T-helper 17 cell (primary cell): ENCODE results near the gene MAPKAP1. TPM values are rescaled to one million over a fixed set of nuclear protein-coding genes. Genes with fewer than 3 reads are reported as not detected.
A peak's percentile ranks its signal among the peaks of the same experiment; 100 is the strongest.

ENCODE experiments used
- ATAC-seq: fragments of 150-1000 bp; cut with Tn5 transposase; 2 replicates; pipeline ENCODE4 v1.10.0; 2021; ENCODE audit warnings: mild to moderate bottlenecking, moderate library complexity
- DNase-seq, 3 donors: peaks; one replicate each; pipeline versions ENCODE4 v3.0.0 to v3.0.0-alpha.2; 2020 to 2021
- H3K9me3 ChIP-seq: one replicate; pipeline ENCODE4 v1.7.0; 2013; ENCODE audit warnings: low read length, mild to moderate bottlenecking; ENCODE audit not compliant: control insufficient read depth, poor library complexity, severe bottlenecking
- H3K27ac Mint-ChIP-seq: one replicate; pipeline ENCODE4 v1.8.0; 2022; ENCODE audit warnings: mild to moderate bottlenecking, moderate library complexity, mixed read lengths
- H3K27me3 Mint-ChIP-seq: one replicate; pipeline ENCODE4 v1.8.0; 2022; ENCODE audit warnings: mixed read lengths
- H3K36me3 Mint-ChIP-seq: one replicate; pipeline ENCODE4 v1.8.0; 2022; ENCODE audit warnings: low read depth, mixed read lengths
- H3K4me1 Mint-ChIP-seq: one replicate; pipeline ENCODE4 v1.8.0; 2022; ENCODE audit warnings: mild to moderate bottlenecking, mixed read lengths
- H3K4me3 Mint-ChIP-seq: one replicate; pipeline ENCODE4 v1.8.0; 2022; ENCODE audit warnings: mild to moderate bottlenecking, moderate library complexity, mixed read lengths
- total RNA-seq, 4 donors: library from RNA in 2 of 4; stranded (reverse) in 2 of 4; gene quantifications; one replicate each; pipeline ENCODE4 v1.2.3 and lab custom pipeline; 2022 to 2026

MAPKAP1 gene
- total RNA-seq, 2 donors from 2014 or later = 46.6 to 52.9 TPM

DNA sequence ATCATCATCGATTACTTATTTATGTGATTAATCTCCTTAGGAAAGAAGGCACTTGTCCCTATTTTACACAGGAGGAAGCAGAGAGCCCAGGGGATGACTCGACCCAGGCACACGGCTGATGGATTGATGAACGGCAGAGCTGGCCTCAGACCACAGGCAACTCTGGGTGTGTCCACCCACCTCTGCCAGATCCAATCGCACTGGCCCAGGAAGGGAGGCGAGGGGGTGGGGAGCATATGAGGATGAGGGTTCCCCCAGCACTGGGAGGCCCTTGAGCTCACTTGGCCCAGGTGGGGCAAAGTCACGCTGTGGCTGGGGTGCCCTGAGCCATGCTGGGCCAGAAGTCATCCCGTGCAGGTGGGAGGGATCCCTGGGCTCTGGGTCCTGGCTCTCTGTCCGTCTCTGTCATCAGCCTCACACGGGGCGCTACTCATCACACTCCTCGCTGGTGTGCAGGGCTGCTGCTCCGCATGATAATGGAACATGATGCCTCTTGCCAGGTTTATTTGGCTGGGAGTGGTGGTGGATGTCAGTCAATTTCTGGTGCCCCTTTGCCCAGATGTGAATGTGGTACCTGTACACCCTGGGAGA, 285.3 kb downstream of the MAPKAP1 start:
- H3K36me3 Mint-ChIP-seq = no peaks in the 10 kb centered on the region
- H3K4me3 Mint-ChIP-seq = no peak overlapping the region
- ATAC-seq = no peak
- H3K27me3 Mint-ChIP-seq = peaks cover 1% of the 10 kb centered on the region
- DNase-seq = no peak
- no peaks in the 10 kb centered on the region for H3K4me1 Mint-ChIP-seq
- no peak overlapping the region for H3K27ac Mint-ChIP-seq
- H3K9me3 ChIP-seq = no peaks in the 10 kb centered on the region

GRCh38 chr9:125421166-125421565, 285.8 kb downstream of the MAPKAP1 start:
- Mint-ChIP-seq H3K27ac (no peak overlapping the region), H3K36me3 (no peaks in the 10 kb centered on the region), H3K4me3 (no peak overlapping the region), H3K4me1 (no peaks in the 10 kb centered on the region), H3K27me3 (peaks cover 6% of the 10 kb centered on the region)
- DNase-seq = no peak
- no peak for ATAC-seq
- no peaks in the 10 kb centered on the region for H3K9me3 ChIP-seq

DNA sequence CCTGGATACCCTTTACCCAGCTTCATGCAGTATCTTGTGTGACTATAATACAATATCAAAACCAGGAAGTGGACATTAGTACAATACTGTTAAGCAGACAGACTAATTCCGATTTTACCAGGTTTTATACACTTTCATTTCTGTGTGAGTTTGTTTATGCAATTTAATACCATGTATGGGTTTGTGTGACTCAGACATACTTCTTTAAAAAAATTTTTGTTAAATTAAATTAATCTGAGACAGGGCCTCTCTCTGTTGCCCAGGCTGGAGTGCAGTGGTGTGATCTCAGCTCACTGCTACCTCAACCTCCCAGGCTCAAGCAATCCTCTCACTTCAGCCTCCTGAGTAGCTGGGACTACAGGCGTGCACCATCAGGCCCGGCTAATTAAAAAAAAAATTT, 288.6 kb downstream of the MAPKAP1 start:
- H3K9me3 ChIP-seq = no peaks in the 10 kb centered on the region
- H3K4me1 Mint-ChIP-seq = no peaks in the 10 kb centered on the region
- H3K27me3 Mint-ChIP-seq = peaks cover 9% of the 10 kb centered on the region
- ATAC-seq = no peak
- H3K4me3 Mint-ChIP-seq = no peak overlapping the region
- H3K27ac Mint-ChIP-seq = no peak overlapping the region
- H3K36me3 Mint-ChIP-seq = no peaks in the 10 kb centered on the region
- no peak for DNase-seq

GRCh38 chr9:125416517-125416916, 290.5 kb downstream of the MAPKAP1 start:
- no peak overlapping the region for H3K4me3 Mint-ChIP-seq
- no peaks in the 10 kb centered on the region for H3K4me1 Mint-ChIP-seq
- H3K27me3 Mint-ChIP-seq = peaks cover 14% of the 10 kb centered on the region
- no peaks in the 10 kb centered on the region for H3K9me3 ChIP-seq
- DNase-seq = no peak
- no peak for ATAC-seq
- H3K27ac Mint-ChIP-seq = no peak overlapping the region
- H3K36me3 Mint-ChIP-seq = no peaks in the 10 kb centered on the region

DNA sequence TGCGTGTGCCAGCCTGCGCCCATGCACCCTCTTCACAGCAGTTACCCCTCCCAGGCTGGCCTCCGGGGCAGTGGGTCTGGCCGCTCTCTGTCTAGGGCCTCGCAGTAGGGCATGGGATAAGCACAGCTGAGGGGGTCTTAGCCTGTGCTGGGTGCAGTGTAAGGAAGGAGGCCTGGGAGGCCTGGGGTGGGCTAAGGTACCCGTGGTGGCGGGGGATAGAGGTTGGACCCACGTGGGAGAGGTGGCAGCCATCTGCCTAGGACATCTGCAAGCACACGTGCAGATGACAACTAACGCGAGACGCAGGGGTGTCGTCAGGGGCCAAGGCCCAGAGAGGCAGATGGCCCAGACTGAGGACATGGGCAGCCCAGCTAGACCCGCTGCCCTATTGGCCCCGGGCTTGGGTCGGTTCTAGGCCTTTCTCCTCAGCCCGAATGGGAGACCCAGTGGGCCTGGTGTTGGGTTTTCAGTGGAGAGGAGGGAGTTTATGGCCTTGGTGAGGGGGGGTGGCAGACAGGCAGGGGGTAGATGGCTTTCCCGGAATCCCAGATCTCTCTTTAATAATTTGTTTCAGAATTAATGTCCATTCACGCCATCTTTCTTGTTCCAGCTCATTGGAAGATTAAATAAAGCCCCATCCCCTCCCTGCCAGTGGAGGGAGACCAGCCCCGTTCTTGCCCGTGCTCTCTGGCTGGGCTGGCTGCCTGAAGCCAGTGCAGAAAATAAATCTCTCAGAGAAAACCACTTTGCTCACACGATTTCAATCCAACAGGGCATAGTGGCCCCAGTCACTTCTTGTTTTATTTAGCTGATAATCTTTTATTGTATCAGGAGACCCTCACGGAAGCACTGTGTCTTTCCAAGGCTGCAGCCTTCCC, 291.2 kb downstream of the MAPKAP1 start:
- ATAC-seq (no peak), DNase-seq (no peak)
- H3K4me1 Mint-ChIP-seq = no peaks in the 10 kb centered on the region
- H3K4me3 Mint-ChIP-seq = no peak overlapping the region
- H3K9me3 ChIP-seq = no peaks in the 10 kb centered on the region
- no peaks in the 10 kb centered on the region for H3K36me3 Mint-ChIP-seq
- H3K27me3 Mint-ChIP-seq = peaks cover 18% of the 10 kb centered on the region
- H3K27ac Mint-ChIP-seq = no peak overlapping the region

- Mint-ChIP-seq H3K4me3 (no peak overlapping the region), H3K27ac (no peak overlapping the region), H3K4me1 (peaks cover 10% of the 10 kb centered on the region), H3K36me3 (peaks cover 7% of the 10 kb centered on the region), H3K27me3 (peaks cover 34% of the 10 kb centered on the region)
- DNase-seq = no peak
- ATAC-seq = no peak
- no peaks in the 10 kb centered on the region for H3K9me3 ChIP-seq
Measured at GRCh38 chr9:125413579-125413978, 293.4 kb downstream of the MAPKAP1 start.

GRCh38 chr9:125412166-125412565, 294.8 kb downstream of the MAPKAP1 start:
- Mint-ChIP-seq H3K27ac (no peak overlapping the region), H3K36me3 (peaks cover 7% of the 10 kb centered on the region), H3K4me1 (peaks cover 15% of the 10 kb centered on the region), H3K4me3 (no peak overlapping the region), H3K27me3 (peaks cover 40% of the 10 kb centered on the region)
- H3K9me3 ChIP-seq = no peaks in the 10 kb centered on the region
- DNase-seq (no peak), ATAC-seq (no peak)

DNA sequence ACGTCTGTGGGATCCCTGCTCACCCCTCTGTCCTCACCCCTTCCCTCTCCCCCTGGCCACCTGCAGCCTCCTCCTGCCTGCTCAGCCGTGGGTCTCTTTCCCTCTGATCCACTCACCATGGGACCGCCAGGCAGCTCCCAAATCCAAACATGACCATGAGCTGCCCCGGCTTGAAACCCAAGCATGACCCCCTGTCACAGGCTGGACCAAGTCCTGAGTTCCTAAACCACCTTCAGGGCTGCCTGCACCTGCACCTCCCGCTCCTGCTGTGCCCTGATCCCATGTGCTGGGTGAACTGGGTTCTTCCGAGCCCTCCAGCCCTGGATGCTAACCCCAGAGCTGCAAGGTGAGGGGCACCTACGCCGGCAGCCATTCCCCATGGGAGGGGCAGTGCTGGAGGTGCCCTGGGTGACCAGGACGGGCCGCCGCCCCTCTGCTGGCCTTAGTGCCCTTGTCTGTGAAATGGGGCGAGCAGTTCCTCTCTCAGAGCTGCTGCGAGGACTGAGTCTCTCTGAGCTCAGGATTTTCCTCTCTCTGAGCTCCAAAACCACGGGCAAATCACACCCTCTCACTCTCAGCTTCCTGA, 295.7 kb downstream of the MAPKAP1 start:
- peaks cover 7% of the 10 kb centered on the region for H3K36me3 Mint-ChIP-seq
- peaks cover 16% of the 10 kb centered on the region for H3K4me1 Mint-ChIP-seq
- H3K27me3 Mint-ChIP-seq = peaks cover 43% of the 10 kb centered on the region
- H3K27ac Mint-ChIP-seq = no peak overlapping the region
- H3K4me3 Mint-ChIP-seq = peak overlapping the region; percentile 42
- DNase-seq = no peak
- no peak for ATAC-seq
- no peaks in the 10 kb centered on the region for H3K9me3 ChIP-seq

GRCh38 chr9:125410522-125410894, 296.5 kb downstream of the MAPKAP1 start:
- H3K4me3 Mint-ChIP-seq = peak overlapping the region; percentile 78
- peaks cover 7% of the 10 kb centered on the region for H3K36me3 Mint-ChIP-seq
- no peak for DNase-seq

DNA sequence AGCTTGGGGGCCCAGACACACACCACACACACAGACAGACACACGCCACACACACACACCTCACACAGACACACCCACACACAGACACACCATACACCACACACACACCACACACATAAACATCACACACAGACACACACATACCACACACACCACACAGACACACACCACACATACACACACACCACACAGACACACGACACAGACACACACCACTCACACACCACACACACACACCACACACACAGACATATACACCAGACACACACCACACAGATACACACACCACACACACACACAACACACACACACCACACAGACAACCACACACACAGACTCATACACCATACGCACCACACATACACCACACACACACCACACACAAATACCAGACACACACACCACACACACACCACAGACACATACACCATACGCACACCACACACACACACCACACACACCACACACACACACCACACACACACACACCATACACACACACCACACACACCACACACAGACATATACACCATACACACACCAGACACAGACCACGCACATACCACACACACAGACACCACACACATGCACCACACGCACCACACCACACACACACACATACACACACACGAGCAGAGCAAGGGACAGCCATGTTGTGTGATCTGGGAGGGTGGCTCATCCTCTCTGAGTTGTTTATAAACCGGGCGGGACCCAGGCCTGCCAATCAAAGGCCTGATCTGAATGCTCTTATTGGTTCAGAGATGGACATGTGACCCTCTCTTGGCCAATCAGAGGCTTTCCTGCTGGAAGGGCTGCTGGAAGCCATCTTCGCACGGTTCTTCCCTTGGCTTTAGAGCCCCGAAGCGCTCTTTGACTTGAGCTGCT, 297.1 kb downstream of the MAPKAP1 start:
- H3K4me3 Mint-ChIP-seq = peak overlapping the region; percentile 78
- ATAC-seq (peak; percentile 79), DNase-seq (peak in 1 of 3 donors; percentile 19)
- H3K27me3 Mint-ChIP-seq = peaks cover 49% of the 10 kb centered on the region
- H3K4me1 Mint-ChIP-seq = peaks cover 16% of the 10 kb centered on the region
- peaks cover 7% of the 10 kb centered on the region for H3K36me3 Mint-ChIP-seq
- H3K27ac Mint-ChIP-seq = peak overlapping the region; percentile 35
- H3K9me3 ChIP-seq = no peaks in the 10 kb centered on the region

More at GRCh38 chr9:125410522-125410894, 296.5 kb downstream of the MAPKAP1 start:
- Mint-ChIP-seq H3K4me1 (peaks cover 16% of the 10 kb centered on the region), H3K27ac (peak overlapping the region; percentile 35), H3K27me3 (peaks cover 48% of the 10 kb centered on the region)
- no peak for ATAC-seq
- no peaks in the 10 kb centered on the region for H3K9me3 ChIP-seq

DNA sequence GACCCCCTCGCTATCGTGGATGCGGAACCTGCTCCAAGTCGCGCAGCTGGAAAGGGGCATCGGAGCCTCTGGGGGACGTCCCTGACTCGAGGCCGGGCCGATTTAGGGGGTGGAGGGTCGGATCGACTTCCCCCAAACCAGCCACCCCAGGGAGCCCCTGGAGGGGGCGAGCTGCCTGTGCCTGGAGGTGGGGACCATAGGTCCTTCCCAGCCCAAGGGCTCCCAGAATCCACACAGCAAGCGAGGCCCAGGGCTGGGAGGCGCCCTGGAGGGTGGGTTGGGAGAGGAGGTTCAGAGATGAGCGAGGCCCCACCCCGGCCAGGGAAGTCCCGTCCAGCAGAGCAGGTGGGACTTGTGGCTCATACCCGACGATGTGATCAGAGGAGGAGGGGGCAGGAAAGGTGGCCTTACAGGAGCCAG, 297.8 kb downstream of the MAPKAP1 start:
- peak overlapping the region; percentile 11 for H3K27ac Mint-ChIP-seq
- no peaks in the 10 kb centered on the region for H3K9me3 ChIP-seq
- H3K4me1 Mint-ChIP-seq = peaks cover 16% of the 10 kb centered on the region
- peaks cover 7% of the 10 kb centered on the region for H3K36me3 Mint-ChIP-seq
- DNase-seq = no peak
- H3K27me3 Mint-ChIP-seq = peaks cover 49% of the 10 kb centered on the region
- ATAC-seq = no peak
- peak overlapping the region; percentile 84 for H3K4me3 Mint-ChIP-seq

GRCh38 chr9:125407974-125408900, 298.8 kb downstream of the MAPKAP1 start:
- Mint-ChIP-seq H3K27ac (no peak overlapping the region), H3K27me3 (peaks cover 49% of the 10 kb centered on the region), H3K36me3 (peaks cover 7% of the 10 kb centered on the region), H3K4me1 (peaks cover 16% of the 10 kb centered on the region), H3K4me3 (peak overlapping the region; percentile 84)
- H3K9me3 ChIP-seq = no peaks in the 10 kb centered on the region
- ATAC-seq = peak; percentile 77
- peak; percentile 52 to 75 (median 55) for DNase-seq
